MM.1S (cell line): ENCODE measurements around the gene SH3PXD2A.

ENCODE experiments used
- DNase-seq: peaks from one replicate; pipeline ENCODE4 v3.0.0-alpha.2; 2015
- H2AFZ ChIP-seq: fragments of 300-600 bp; sonication (generic); 2 replicates; pipeline ENCODE4 v1.6.0; 2016; ENCODE audit warnings: antibody characterized with exemption, low read length
- H3F3A ChIP-seq: fragments of 300-600 bp; sonication (generic); 2 replicates; pipeline ENCODE4 v1.6.1; 2016; ENCODE audit warnings: mild to moderate bottlenecking, antibody characterized with exemption, low read length, moderate library complexity, mixed read lengths; ENCODE audit not compliant: insufficient read depth
- H3K27ac ChIP-seq: fragments of 300-600 bp; sonication (generic); 2 replicates; pipeline ENCODE4 v1.5.1; 2016; ENCODE audit warnings: mild to moderate bottlenecking, low read length
- H3K27me3 ChIP-seq: fragments of 300-600 bp; sonication (generic); replicated peaks from 2 replicates; pipeline ENCODE4 v1.6.0; 2016; ENCODE audit warnings: low read length; ENCODE audit not compliant: insufficient read depth
- H3K36me3 ChIP-seq: fragments of 300-600 bp; sonication (generic); replicated peaks from 2 replicates; pipeline ENCODE4 v1.6.1; 2016; ENCODE audit warnings: mild to moderate bottlenecking, low read length, mixed read lengths; ENCODE audit not compliant: insufficient read depth
- H3K4me1 ChIP-seq: fragments of 300-600 bp; sonication (generic); 2 replicates; pipeline ENCODE4 v1.6.1; 2016; ENCODE audit warnings: low read length, mixed read lengths
- H3K4me2 ChIP-seq: fragments of 300-600 bp; sonication (generic); 2 replicates; pipeline ENCODE4 v1.6.0; 2016; ENCODE audit warnings: low read depth, low read length
- H3K4me3 ChIP-seq: fragments of 300-600 bp; sonication (generic); 2 replicates; pipeline ENCODE4 v1.5.1; 2016; ENCODE audit warnings: low read length, mixed read lengths
- H3K79me2 ChIP-seq: fragments of 300-600 bp; sonication (generic); 2 replicates; pipeline ENCODE4 v1.6.1; 2016; ENCODE audit warnings: mixed run types, low read length, mixed read lengths
- H3K9ac ChIP-seq: fragments of 300-600 bp; sonication (generic); 2 replicates; pipeline ENCODE4 v1.6.1; 2016; ENCODE audit warnings: low read length, mixed read lengths
- H3K9me2 ChIP-seq: fragments of 300-600 bp; sonication (generic); replicated peaks from 2 replicates; pipeline ENCODE4 v1.6.1; 2016; ENCODE audit warnings: mild to moderate bottlenecking, low read length, mixed read lengths; ENCODE audit not compliant: insufficient read depth
- H3K9me3 ChIP-seq: fragments of 300-600 bp; sonication (generic); replicated peaks from 2 replicates; pipeline ENCODE4 v1.6.1; 2016; ENCODE audit warnings: mild to moderate bottlenecking, low read length, mixed read lengths; ENCODE audit not compliant: insufficient read depth
- H4K20me1 ChIP-seq: fragments of 300-600 bp; sonication (generic); 2 replicates; pipeline ENCODE4 v1.6.1; 2016; ENCODE audit warnings: mild to moderate bottlenecking, low read length, moderate library complexity, mixed read lengths; ENCODE audit not compliant: insufficient read depth
- CTCF ChIP-seq: fragments of 300-600 bp; sonication (generic); IDR thresholded peaks from 2 replicates; pipeline ENCODE4 v1.5.1; 2016; ENCODE audit warnings: antibody characterized with exemption, low read length, mixed read lengths
- EZH2 ChIP-seq: fragments of 300-600 bp; sonication (generic); optimal IDR thresholded peaks from 2 replicates; pipeline ENCODE3; 2017; ENCODE audit warnings: low read depth, mild to moderate bottlenecking, antibody characterized with exemption, low read length, mixed read lengths
- EZH2phosphoT487 ChIP-seq: fragments of 300-600 bp; sonication (generic); IDR thresholded peaks from 2 replicates; pipeline ENCODE4 v1.6.1; 2018; ENCODE audit warnings: antibody characterized with exemption, low read length

Gene SH3PXD2A

GRCh38 chr10:103781329-103782061 lies 73.9 kb downstream of the SH3PXD2A start:
- H3K4me1 ChIP-seq: peaks cover 31% of the 10 kb centered on the region
- H3K9me3 ChIP-seq: no peaks in the 10 kb centered on the region
- peak overlapping the region; percentile 14; the same call in 1 of the 2 replicates for H2AFZ ChIP-seq
- H3K27ac ChIP-seq: peak overlapping the region; percentile 60; the same call in 1 of the 2 replicates
- peak overlapping the region; percentile 26; the same call in 1 of the 2 replicates for H3K4me2 ChIP-seq
- no peak for TF ChIP-seq EZH2phosphoT487
- TF ChIP-seq EZH2: no peak
- TF ChIP-seq CTCF: peak; percentile 43
- H3K79me2 ChIP-seq: no peaks in the 10 kb centered on the region
- no peak overlapping the region for H3K9ac ChIP-seq
- no peaks in the 10 kb centered on the region for H3K27me3 ChIP-seq
- no peaks in the 10 kb centered on the region for H3K9me2 ChIP-seq
- H4K20me1 ChIP-seq: no peaks in the 10 kb centered on the region
- H3K4me3 ChIP-seq: no peak overlapping the region
- DNase-seq: peak; percentile 80
- H3F3A ChIP-seq: peaks cover 16% of the 10 kb centered on the region
- no peaks in the 10 kb centered on the region for H3K36me3 ChIP-seq

GRCh38 chr10:103780242-103781149 lies 74.9 kb downstream of the SH3PXD2A start:
- peaks cover 31% of the 10 kb centered on the region for H3K4me1 ChIP-seq
- no peaks in the 10 kb centered on the region for H3K9me2 ChIP-seq
- H3F3A ChIP-seq: peaks cover 16% of the 10 kb centered on the region
- H3K9ac ChIP-seq: no peak overlapping the region
- H3K27ac ChIP-seq: peak overlapping the region; percentile 60; the same call in 1 of the 2 replicates
- no peak overlapping the region for H2AFZ ChIP-seq
- no peak overlapping the region for H3K4me3 ChIP-seq
- no peak for DNase-seq
- H3K4me2 ChIP-seq: peak overlapping the region; percentile 26
- H3K79me2 ChIP-seq: no peaks in the 10 kb centered on the region
- TF ChIP-seq EZH2phosphoT487 (no peak), CTCF (no peak), EZH2 (no peak)
- no peaks in the 10 kb centered on the region for H4K20me1 ChIP-seq
- no peaks in the 10 kb centered on the region for H3K36me3 ChIP-seq
- H3K27me3 ChIP-seq: no peaks in the 10 kb centered on the region
- H3K9me3 ChIP-seq: no peaks in the 10 kb centered on the region

- H3K9me2 ChIP-seq: no peaks in the 10 kb centered on the region
- no peaks in the 10 kb centered on the region for H3K27me3 ChIP-seq
- H2AFZ ChIP-seq: no peak overlapping the region
- peaks cover 25% of the 10 kb centered on the region for H3K4me1 ChIP-seq
- TF ChIP-seq EZH2 (no peak), EZH2phosphoT487 (no peak), CTCF (no peak)
- no peak overlapping the region for H3K4me3 ChIP-seq
- no peak overlapping the region for H3K27ac ChIP-seq
- H3K79me2 ChIP-seq: no peaks in the 10 kb centered on the region
- H3K36me3 ChIP-seq: no peaks in the 10 kb centered on the region
- no peak overlapping the region for H3K9ac ChIP-seq
- DNase-seq: no peak
- no peaks in the 10 kb centered on the region for H4K20me1 ChIP-seq
- H3K4me2 ChIP-seq: no peak overlapping the region
- peaks cover 16% of the 10 kb centered on the region for H3F3A ChIP-seq
- H3K9me3 ChIP-seq: no peaks in the 10 kb centered on the region
Observed at GRCh38 chr10:103778358-103779139, 76.8 kb downstream of the SH3PXD2A start.
